HepG2 (cell line): ENCODE results near the gene CPA5. TPM values are rescaled to one million over a fixed set of nuclear protein-coding genes. Genes with fewer than 3 reads are reported as not detected.
A peak's percentile ranks its signal among the peaks of the same experiment; 100 is the strongest.

ENCODE experiments used
- BCL6 ChIP-seq: IDR thresholded peaks from 2 replicates; pipeline ENCODE4 v1.6.1; 2016; ENCODE audit warnings: missing genetic modification reagents, missing compliant biosample characterization
- BRF2 ChIP-seq: sonication (generic); formaldehyde crosslinking; IDR thresholded peaks from 2 replicates; pipeline ENCODE4 v1.8.1; 2022; ENCODE audit warnings: mild to moderate bottlenecking, missing genetic modification reagents
- CBX5 ChIP-seq: sonication (generic); formaldehyde crosslinking; IDR thresholded peaks from 2 replicates; pipeline ENCODE4 v1.4.0; 2020; ENCODE audit warnings: missing genetic modification reagents, borderline replicate concordance
- CEBPB ChIP-seq: IDR thresholded peaks from 2 replicates; pipeline ENCODE4 v1.6.1; 2011; ENCODE audit warnings: low read depth, low read length, improper control_type of control experiment, borderline replicate concordance
- JUNB ChIP-seq: sonication (generic); formaldehyde crosslinking; IDR thresholded peaks from 2 replicates; pipeline ENCODE4 v1.8.0; 2022; ENCODE audit warnings: missing genetic modification reagents, mild to moderate bottlenecking, borderline replicate concordance
- MAX ChIP-seq: IDR thresholded peaks from 2 replicates; pipeline ENCODE4 v1.6.1; 2012; ENCODE audit warnings: inconsistent platforms
- NKX3-1 ChIP-seq: sonication (generic); formaldehyde crosslinking; IDR thresholded peaks from 2 replicates; pipeline ENCODE4 v1.5.0; 2020; ENCODE audit warnings: missing genetic modification reagents
- ONECUT2 ChIP-seq: sonication (generic); formaldehyde crosslinking; IDR thresholded peaks from 2 replicates; pipeline ENCODE4 v1.4.0; 2020; ENCODE audit warnings: missing genetic modification reagents
- PATZ1 ChIP-seq: sonication (generic); formaldehyde crosslinking; IDR thresholded peaks from 2 replicates; pipeline ENCODE4 v1.4.0; 2020; ENCODE audit warnings: missing genetic modification reagents
- PAXIP1 ChIP-seq: sonication (generic); formaldehyde crosslinking; conservative IDR thresholded peaks from 2 replicates; pipeline ENCODE4 v1.4.0; 2020; ENCODE audit warnings: mild to moderate bottlenecking, missing genetic modification reagents, moderate library complexity
- PLSCR1 ChIP-seq: sonication (generic); formaldehyde crosslinking; IDR thresholded peaks from 2 replicates; pipeline ENCODE4 v1.5.0; 2020; ENCODE audit warnings: missing genetic modification reagents, mild to moderate bottlenecking, borderline replicate concordance
- SP4 ChIP-seq: sonication (generic); formaldehyde crosslinking; IDR thresholded peaks from 2 replicates; pipeline ENCODE4 v1.8.1; 2023; ENCODE audit warnings: mild to moderate bottlenecking, missing genetic modification reagents
- ZFAT ChIP-seq: sonication (generic); formaldehyde crosslinking; conservative IDR thresholded peaks from 2 replicates; pipeline ENCODE4 v1.8.1; 2023; ENCODE audit warnings: missing genetic modification reagents, inconsistent platforms
- ZIK1 ChIP-seq: sonication (generic); formaldehyde crosslinking; IDR thresholded peaks from 2 replicates; pipeline ENCODE4 v1.5.0; 2020; ENCODE audit warnings: mild to moderate bottlenecking, low read depth, missing genetic modification reagents, borderline replicate concordance
- ZNF260 ChIP-seq: sonication (generic); formaldehyde crosslinking; IDR thresholded peaks from 2 replicates; pipeline ENCODE4 v1.4.0; 2020; ENCODE audit warnings: missing genetic modification reagents, low read depth, mild to moderate bottlenecking, borderline replicate concordance
- ZNF362 ChIP-seq: sonication (generic); formaldehyde crosslinking; IDR thresholded peaks from 2 replicates; pipeline ENCODE4 v1.4.0; 2020; ENCODE audit warnings: missing genetic modification reagents, mild to moderate bottlenecking, borderline replicate concordance
- ZNF614 ChIP-seq: IDR thresholded peaks from 2 replicates; pipeline ENCODE4 v1.6.1; 2018; ENCODE audit warnings: missing biosample characterization, missing genetic modification reagents, inconsistent platforms, borderline replicate concordance
- ZNF670 ChIP-seq: sonication (generic); formaldehyde crosslinking; IDR thresholded peaks from 2 replicates; pipeline ENCODE4 v1.8.0; 2022; ENCODE audit warnings: mild to moderate bottlenecking, missing genetic modification reagents, borderline replicate concordance
- ZNF792 ChIP-seq: IDR thresholded peaks from 2 replicates; pipeline ENCODE4 v1.6.1; 2016
- ZSCAN9 ChIP-seq: IDR thresholded peaks from 2 replicates; pipeline ENCODE4 v1.6.1; 2016; ENCODE audit warnings: borderline replicate concordance
- polyA plus RNA-seq, 8 experiments: library from polyadenylated mRNA; depleted of rRNA in 3 of 8; stranded (reverse) in 7 of 8; unstranded in 1 of 8; fragments of >200 nt; fragmentation: Illumina TruSeq in 4 of 8; extraction: Trizol in 4 of 8; gene quantifications; 2 replicates each; pipeline versions ENCODE4 v1.2.1 to v1.2.3, GENCODE V29; 2011 to 2016; ENCODE audit warnings: low read depth in 4 of 8, missing spikeins in 1 of 8, mixed read lengths in 1 of 8; ENCODE audit not compliant: insufficient read depth in 1 of 8
- total RNA-seq, 5 experiments: library from RNA; depleted of rRNA; stranded (reverse); fragments of >200 nt; fragmentation: Illumina TruSeq; extraction: Trizol; gene quantifications; 2 replicates each; pipeline ENCODE4 v1.2.3, GENCODE V29; 2016; ENCODE audit warnings: low read depth in 1 of 5

Gene CPA5
- total and polyA plus RNA-seq, 2 of the 13 experiments (the other 11 are each of a cell fraction or from before 2014, with no cell fraction given), result 0.48 TPM; not detected in 1

GRCh38 chr7:130369110-130369711 is 24.6 kb downstream of the CPA5 start (continued):
- TF ChIP-seq ZNF614 (CRISPR knock-in tag), result peak; percentile 68; the same call in 1 of the 2 replicates
- TF ChIP-seq CEBPB, result peak; percentile 49; the same call in 1 of the 2 replicates
- TF ChIP-seq PAXIP1 (CRISPR knock-in tag), result peak; percentile 37; the same call in 1 of the 2 replicates
- no peak for TF ChIP-seq PLSCR1 (CRISPR knock-in tag)
- 0 out of 2 replicates have a peak, but pooled peaks have one; percentile 33 for TF ChIP-seq MAX
- no peak for TF ChIP-seq ZNF670 (CRISPR knock-in tag)
- no peak for TF ChIP-seq ZFAT (CRISPR knock-in tag)
- TF ChIP-seq BCL6 (CRISPR knock-in tag), result peak; percentile 21; the same call in 1 of the 2 replicates
- TF ChIP-seq ZNF260 (CRISPR knock-in tag), result no peak
- TF ChIP-seq ZIK1 (CRISPR knock-in tag), result no peak
- TF ChIP-seq BRF2, result no peak
- TF ChIP-seq ONECUT2 (CRISPR knock-in tag), result no peak
- TF ChIP-seq JUNB (CRISPR knock-in tag), result 0 out of 2 replicates have a peak, but pooled peaks have one; percentile 20
- no peak for TF ChIP-seq ZSCAN9 (CRISPR knock-in tag)
- TF ChIP-seq CBX5, result no peak; the same call in 1 of the 2 replicates
- TF ChIP-seq NKX3-1 (CRISPR knock-in tag), result no peak
- TF ChIP-seq ZNF792 (CRISPR knock-in tag), result 0 out of 2 replicates have a peak, but pooled peaks have one; percentile 57
- TF ChIP-seq PATZ1 (CRISPR knock-in tag), result 0 out of 2 replicates have a peak, but pooled peaks have one; percentile 35
- 0 out of 2 replicates have a peak, but pooled peaks have one; percentile 21 for TF ChIP-seq ZNF362
- TF ChIP-seq SP4 (CRISPR knock-in tag), result 0 out of 2 replicates have a peak, but pooled peaks have one; percentile 4
